ENCODE results near the gene NWD2.
"Not testable (repeated sequence)": the region's sequence is repeated elsewhere in the genome, so short reads cannot be mapped to it uniquely, and the experiment has no call there.

The NWD2 gene

GRCh38 chr4:37244583-37245390 is at the start of gene NWD2:
TSS of gene NWD2 (plus strand) at chr4:37244743. CDS start at chr4:37245068, 325 bp downstream.
- peak; percentile 58 for DNase-seq (ENCODE audit: low spot score)

DNA sequence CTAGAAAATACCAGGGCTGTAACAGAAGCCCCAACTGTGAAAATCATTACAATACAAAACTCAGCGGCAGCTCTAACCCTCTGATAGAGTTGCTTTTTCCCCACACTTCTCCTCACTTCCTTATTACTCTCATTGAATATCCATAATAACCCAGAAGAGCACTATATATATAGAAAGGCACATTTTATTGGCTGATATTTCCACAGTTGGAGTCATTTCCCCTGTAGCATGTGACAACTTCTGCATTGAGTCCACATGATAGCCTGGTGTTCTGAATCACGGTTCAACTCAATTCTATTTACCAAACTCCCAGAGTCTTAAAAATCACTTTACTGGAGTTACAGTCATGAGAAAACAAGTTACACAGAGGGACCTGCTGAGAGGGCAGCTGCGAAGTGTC is 46.6 kb upstream of the NWD2 start:
- DNase-seq (ENCODE audit: low spot score) = no peak

GRCh38 chr4:37204740-37205139 is 39.8 kb upstream of the NWD2 start:
- DNase-seq (ENCODE audit: low spot score) = not testable (repeated sequence)

- DNase-seq (ENCODE audit: low spot score) = no peak
Measured at GRCh38 chr4:37216209-37216608, 28.3 kb upstream of the NWD2 start.

GRCh38 chr4:37219242-37219641 is 25.3 kb upstream of the NWD2 start:
- no peak for DNase-seq (ENCODE audit: low spot score)

DNA sequence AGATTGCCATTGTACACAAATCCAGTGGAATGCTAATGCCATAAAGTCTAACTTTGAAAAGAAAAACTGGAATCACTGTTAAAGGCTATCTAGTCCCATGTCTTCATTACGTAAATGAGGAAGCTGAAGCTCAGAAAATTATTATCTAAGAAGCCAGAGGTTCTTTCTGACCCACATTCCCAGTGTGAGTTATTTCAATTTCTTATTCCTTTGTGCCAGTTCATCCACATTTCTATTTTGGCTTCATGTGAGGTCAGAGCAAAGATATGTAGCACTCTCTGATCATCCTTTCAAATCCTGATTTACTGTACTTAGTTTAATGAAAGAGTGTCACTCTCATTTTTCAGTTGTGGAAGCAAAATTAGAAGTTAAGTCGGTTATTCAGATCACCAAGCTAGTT is 24.6 kb upstream of the NWD2 start:
- DNase-seq (ENCODE audit: low spot score) = no peak

- no peak for DNase-seq (ENCODE audit: low spot score)
Measured at GRCh38 chr4:37220685-37221084, 23.9 kb upstream of the NWD2 start.

DNA sequence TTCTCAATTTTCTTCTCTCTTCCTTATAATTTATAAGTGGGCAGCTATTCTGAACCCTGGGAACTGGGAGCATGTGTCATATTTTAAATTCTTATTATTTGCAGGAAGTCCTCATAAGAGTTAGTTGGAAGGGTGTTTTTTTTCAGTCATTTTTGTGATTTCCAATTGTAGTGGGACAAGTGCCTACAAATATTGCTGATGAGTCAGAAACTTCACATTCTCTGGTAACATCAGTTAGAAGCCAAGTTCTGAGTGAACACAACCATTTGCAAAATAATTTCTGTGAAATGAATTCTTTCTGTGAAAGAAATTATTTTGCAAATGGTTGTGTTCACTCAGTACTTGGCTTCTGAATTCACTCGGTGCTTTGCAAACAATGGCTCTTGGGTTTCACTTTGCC is 20.8 kb upstream of the NWD2 start:
- no peak for DNase-seq (ENCODE audit: low spot score)

DNA sequence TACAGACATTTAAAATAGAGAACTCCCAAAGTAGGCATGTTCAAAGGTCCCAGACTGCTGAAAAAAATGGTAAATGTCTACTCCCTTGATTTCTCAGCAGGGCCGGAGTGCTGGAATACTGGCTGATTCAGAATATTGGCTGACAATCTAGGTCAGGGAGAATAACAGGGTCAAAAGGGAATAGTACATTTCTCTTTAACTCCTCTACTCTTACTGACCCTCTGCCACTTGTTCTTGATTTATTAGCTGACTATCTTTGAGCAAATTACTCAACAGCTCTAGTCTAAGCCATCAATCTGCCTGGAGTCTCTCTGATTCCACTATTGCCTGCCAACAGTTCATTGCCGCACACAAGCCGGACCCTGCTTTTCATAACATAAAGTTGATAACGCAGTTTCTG is 19.7 kb upstream of the NWD2 start:
- DNase-seq (ENCODE audit: low spot score) = no peak

- DNase-seq (ENCODE audit: low spot score) = no peak
Measured at GRCh38 chr4:37225778-37226177, 18.8 kb upstream of the NWD2 start.

DNA sequence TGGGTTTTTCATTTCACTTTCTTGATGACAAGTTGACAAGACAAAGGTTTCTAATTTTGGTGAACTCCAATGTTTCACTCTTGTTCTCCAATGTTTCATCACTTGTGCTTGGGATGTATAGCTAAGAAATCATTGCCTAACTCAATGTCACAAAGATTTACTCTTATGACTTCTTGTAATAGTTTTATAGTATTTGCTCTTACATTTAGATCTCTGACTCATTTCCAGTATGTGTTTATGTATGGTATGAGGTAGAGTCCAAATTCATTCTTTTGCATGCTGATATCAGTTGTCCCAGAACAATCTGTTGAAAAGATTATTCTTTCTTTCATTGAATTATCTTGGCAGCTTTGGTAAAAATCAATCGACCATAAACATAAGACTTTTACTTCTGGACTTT is 12.2 kb upstream of the NWD2 start:
- DNase-seq (ENCODE audit: low spot score) = no peak

DNA sequence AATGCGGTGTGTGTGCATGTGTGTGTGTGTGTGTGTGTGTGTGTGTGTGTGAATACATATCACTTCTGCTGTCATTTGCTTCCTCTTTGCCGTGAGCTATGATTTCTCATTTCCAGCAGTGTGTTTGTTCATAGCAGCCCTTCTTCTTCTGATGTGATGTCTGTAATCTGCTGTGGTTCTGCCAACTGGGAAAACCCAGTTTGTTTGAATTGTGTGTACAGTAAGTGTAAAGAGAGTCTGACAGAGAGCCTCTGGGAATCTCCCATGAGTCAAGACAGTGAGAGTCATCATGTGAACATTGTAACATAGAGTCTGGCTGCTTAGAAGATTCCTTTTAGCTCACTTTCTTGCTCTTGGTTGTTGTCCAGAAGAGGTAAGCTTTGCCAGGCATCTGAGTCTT is 8.4 kb upstream of the NWD2 start:
- no peak for DNase-seq (ENCODE audit: low spot score)

DNA sequence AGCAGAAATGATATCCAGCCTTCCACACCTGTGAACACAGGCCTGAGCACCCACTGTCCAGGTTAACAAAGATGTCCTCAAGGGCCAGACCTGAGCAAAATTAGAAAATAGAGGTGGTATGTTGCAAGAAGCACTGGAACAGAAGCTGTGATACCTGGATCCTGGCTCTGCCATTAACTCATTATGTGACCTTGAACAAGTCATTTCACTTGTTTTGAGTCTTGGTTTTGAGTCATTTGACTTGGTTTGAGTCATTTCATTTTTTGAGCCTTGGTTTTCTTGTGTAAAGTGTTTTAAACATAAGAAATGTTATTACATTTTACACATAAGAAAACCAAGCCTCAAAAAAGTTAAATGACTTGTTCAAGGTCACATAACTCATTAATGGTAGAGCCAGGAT is 2.9 kb upstream of the NWD2 start:
- no peak for DNase-seq (ENCODE audit: low spot score)

- peak; percentile 30 for DNase-seq (ENCODE audit: low spot score)
Measured at GRCh38 chr4:37243051-37243450, 1.5 kb upstream of the NWD2 start.

DNA sequence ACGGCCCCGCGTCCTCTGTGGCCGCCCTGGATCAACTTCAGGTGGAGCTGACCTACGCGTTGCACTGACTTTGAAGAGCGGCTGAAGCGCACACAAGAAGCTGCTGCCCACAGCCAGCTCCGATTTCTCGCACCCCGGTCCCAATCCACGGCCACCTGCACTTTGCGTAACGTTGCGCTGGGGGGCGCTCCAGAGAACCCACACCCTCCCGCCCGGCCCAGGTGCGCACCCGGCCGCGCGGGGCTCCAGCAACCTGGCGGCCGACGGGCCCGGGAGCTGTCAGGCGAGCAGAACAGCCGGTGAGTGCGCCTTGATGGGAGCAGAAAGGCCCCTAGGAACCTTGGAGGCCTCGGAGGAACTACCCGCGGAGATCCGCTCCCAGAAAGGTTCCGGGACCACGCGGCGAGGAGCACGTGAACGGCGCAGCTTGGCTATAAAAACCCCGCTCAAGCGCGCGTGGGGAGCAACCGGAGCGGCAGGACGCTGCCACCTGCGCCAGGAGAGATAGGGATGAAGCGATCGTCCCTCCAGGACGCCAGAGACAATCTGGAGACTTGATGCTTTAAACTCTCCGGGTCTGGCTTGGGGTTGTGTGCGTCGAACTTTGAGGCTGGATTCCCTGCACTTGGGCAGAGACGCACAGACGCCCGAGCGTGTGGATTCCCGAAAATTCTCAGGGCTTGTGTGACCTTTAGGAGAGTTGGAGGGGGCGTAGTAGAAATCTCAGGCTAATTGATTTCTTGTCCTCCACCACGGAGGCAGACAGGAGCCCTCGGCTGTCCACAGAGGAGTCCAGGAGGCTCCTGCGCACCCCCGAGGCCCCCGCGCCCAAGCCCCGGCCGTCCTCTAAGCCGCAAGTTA is 591 bp upstream of the NWD2 start:
- peak; percentile 80 for DNase-seq (ENCODE audit: low spot score)

GRCh38 chr4:37245391-37245954 is 930 bp downstream of the NWD2 start:
- DNase-seq (ENCODE audit: low spot score) = peak; percentile 7

DNA sequence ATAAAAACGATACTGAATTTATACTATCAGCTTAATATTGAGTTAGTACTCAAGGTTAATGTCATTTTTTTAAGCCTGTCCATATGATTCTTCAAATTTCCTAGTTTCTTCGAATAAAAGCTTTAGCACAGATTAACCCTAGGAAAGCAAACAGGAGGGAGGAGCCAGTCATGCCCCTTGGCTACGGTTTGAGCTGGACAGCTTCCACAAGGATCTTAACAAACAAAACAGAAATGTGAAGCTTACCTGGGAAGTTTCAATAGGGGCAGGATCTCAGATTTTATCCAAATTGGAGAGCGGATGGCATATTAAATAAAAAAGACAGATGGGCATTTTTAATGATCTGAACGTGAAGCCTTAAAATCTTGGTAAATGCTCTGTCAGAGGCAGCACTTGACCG is 2.3 kb downstream of the NWD2 start:
- no peak for DNase-seq (ENCODE audit: low spot score)

DNA sequence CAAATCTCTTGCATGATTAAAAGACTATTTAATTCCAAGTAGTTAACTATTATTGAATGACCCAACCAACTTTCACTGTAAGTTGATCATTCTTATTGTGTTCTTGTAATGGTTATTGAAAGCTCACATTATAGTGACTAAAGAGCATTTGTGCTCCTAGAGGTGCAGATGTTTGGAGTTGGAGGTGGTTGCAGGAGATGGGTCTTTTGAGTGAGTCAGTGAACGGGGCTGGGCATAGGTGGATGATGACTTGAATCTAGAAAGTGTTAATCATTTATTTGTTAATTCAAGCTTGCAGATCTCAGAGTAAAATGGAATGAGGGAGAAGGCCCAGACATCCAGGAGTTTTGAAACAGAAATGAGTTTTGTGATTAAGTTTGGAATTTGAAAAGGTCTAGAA is 13.7 kb downstream of the NWD2 start:
- DNase-seq (ENCODE audit: low spot score) = no peak

- DNase-seq (ENCODE audit: low spot score) = no peak
Measured at GRCh38 chr4:37268319-37268718, 23.8 kb downstream of the NWD2 start.

GRCh38 chr4:37279121-37279520 is 34.6 kb downstream of the NWD2 start:
- no peak for DNase-seq (ENCODE audit: low spot score)

DNA sequence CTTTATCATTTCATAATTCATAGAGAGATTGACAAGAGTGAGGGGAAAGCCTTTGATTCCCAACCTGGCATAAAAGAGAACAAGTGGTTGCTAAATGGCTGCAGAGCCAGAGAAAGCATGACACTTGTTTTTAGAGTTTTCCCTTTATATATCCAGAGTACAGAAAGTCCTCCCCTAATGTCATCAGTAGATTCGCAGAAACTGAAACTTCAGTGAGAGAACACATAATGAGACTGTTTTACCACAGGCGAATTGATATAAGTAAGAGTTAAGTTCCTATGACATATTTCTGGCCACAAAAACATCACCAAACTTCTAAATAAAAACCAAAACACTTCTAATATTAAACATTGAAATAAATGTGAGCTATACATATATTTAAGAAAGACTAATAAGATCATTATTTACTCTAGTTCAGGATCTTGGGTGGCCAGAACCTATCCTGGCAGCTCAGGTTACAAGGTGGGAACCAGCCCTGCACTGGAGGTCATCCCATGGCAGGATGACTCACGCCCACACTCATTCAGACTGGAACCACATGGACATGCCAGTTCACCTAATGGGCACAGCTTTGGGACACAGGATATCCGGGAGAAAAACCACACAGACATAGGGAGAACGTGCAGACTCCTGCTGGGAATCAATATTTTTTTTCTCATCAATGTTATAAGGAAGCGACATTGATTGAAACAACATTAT is 35.5 kb downstream of the NWD2 start:
- no peak for DNase-seq (ENCODE audit: low spot score)

- no peak for DNase-seq (ENCODE audit: low spot score)
Measured at GRCh38 chr4:37299468-37299867, 54.9 kb downstream of the NWD2 start.

All from iPS-NIHi11 (cell line).